ENCODE results near the gene LIN9. TPM values are rescaled to one million over a fixed set of nuclear protein-coding genes. Genes with fewer than 3 reads are reported as not detected.

LIN9 gene
- total and polyA plus RNA-seq, 2 of the 13 experiments (the other 11 are each of a cell fraction or from before 2014, with no cell fraction given), result 3.0 to 10.0 TPM

DNA sequence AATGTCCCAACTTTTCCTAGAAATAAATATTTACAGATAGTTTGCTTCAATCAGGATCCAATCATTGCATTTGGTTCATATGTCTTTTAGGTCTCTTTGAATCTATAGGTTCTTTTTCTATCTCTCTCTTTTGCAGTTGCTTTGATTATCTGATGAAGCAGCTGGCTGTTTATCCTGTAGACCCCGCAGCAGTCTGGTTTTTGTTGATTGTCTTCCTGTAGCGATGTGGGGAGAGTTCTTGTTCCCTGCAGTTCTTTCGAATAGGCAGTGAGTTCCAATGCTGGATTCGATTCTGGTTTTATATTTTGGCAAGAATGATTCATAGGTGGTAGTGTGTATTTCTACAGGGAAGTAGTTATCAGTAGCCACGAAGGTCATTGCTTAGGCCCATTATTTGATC is 92.9 kb downstream of the LIN9 start:
- Histone ChIP-seq H3K4me1 (ENCODE audit: insufficient read depth, low read length) (peaks cover 51% of the 10 kb centered on the region), H3K27me3 (ENCODE audit: control insufficient read depth in 1 of 2, insufficient read depth in 2 of 2, low read length in 2 of 2) (peaks cover 0 to 2% of the 10 kb centered on the region in 2 experiments; a peak in 3 of 5 replicates), H3K9me3 (ENCODE audit: low read length) (no peaks in the 10 kb centered on the region), H3K4me3 (replicated peaks in 1 of 3; ENCODE audit: insufficient read depth in 1 of 3, low read depth in 2 of 3, low read length in 3 of 3) (no peak overlapping the region), H3K9ac (ENCODE audit: insufficient read depth, low read depth, low read length) (no peak overlapping the region), H3K79me2 (ENCODE audit: insufficient read depth, low read length) (no peaks in the 10 kb centered on the region), H3K36me3 (replicated peaks in 1 of 2; ENCODE audit: control insufficient read depth in 1 of 2, insufficient read depth in 2 of 2, low read length in 2 of 2) (no peaks in the 10 kb centered on the region), H3K4me2 (ENCODE audit: low read depth, low read length) (no peak overlapping the region), H2AFZ (ENCODE audit: low read length) (no peak overlapping the region), H4K20me1 (ENCODE audit: insufficient read depth, low read length) (no peaks in the 10 kb centered on the region), H3K27ac (ENCODE audit: extremely low read length, insufficient read depth, low read length) (no peak overlapping the region)
- intact Hi-C loops (cut with micrococcal nuclease; ENCODE audit: unreplicated experiment), result no loop called here
- DNase-seq (ENCODE audit: low spot score) (no peak), FAIRE-seq (no peak), ATAC-seq (no peak)
- no TSS peak for BruUV-seq (replicated peaks)
- WGBS (ENCODE audit: low lambda C conversion rate), result 60% methylated on average over 5 of the region's 5 CpGs
- in situ Hi-C loops (cut with HindIII; ENCODE audit: extremely low pct_ligation_motif_present, low pct_unique_long_range_greater_than_20kb), result no loop called here
- ChIA-PET POLR2A (no interaction called here), CTCF (ENCODE audit: low intra/inter-chr PET ratio, low total read pairs) (no interaction called here)
- TF ChIP-seq, protein P1, sequence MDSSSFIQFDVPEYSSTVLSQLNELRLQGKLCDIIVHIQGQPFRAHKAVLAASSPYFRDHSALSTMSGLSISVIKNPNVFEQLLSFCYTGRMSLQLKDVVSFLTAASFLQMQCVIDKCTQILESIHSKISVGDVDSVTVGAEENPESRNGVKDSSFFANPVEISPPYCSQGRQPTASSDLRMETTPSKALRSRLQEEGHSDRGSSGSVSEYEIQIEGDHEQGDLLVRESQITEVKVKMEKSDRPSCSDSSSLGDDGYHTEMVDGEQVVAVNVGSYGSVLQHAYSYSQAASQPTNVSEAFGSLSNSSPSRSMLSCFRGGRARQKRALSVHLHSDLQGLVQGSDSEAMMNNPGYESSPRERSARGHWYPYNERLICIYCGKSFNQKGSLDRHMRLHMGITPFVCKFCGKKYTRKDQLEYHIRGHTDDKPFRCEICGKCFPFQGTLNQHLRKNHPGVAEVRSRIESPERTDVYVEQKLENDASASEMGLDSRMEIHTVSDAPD (CRISPR knock-in tag; IDR thresholded peaks at IDR 0.05), result no peak
- TF ChIP-seq FOSL2 (CRISPR knock-in tag; IDR thresholded peaks at IDR 0.05) (no peak), YEATS4 (CRISPR knock-in tag; IDR thresholded peaks at IDR 0.05; ENCODE audit: borderline replicate concordance) (no peak), MTF1 (CRISPR knock-in tag; IDR thresholded peaks at IDR 0.05) (no peak), CHD2 (IDR thresholded peaks at IDR 0.05; ENCODE audit: low read depth, low read length) (no peak), HDAC1 (CRISPR knock-in tag; IDR thresholded peaks at IDR 0.05) (no peak), ZNF350 (CRISPR knock-in tag; IDR thresholded peaks at IDR 0.05; ENCODE audit: borderline replicate concordance, low read depth) (no peak), MAFG (CRISPR knock-in tag; IDR thresholded peaks at IDR 0.05) (no peak), ZNF747 (CRISPR knock-in tag; IDR thresholded peaks at IDR 0.05; ENCODE audit: borderline replicate concordance) (no peak), ZNF121 (CRISPR knock-in tag; IDR thresholded peaks at IDR 0.05) (no peak), WIZ (CRISPR knock-in tag; IDR thresholded peaks at IDR 0.05) (no peak), PCBP1 (IDR thresholded peaks at IDR 0.05; ENCODE audit: borderline replicate concordance, low read depth, low read length) (no peak), ZNF547 (CRISPR knock-in tag; IDR thresholded peaks at IDR 0.05) (no peak)
- TF ChIP-seq, protein P2, sequence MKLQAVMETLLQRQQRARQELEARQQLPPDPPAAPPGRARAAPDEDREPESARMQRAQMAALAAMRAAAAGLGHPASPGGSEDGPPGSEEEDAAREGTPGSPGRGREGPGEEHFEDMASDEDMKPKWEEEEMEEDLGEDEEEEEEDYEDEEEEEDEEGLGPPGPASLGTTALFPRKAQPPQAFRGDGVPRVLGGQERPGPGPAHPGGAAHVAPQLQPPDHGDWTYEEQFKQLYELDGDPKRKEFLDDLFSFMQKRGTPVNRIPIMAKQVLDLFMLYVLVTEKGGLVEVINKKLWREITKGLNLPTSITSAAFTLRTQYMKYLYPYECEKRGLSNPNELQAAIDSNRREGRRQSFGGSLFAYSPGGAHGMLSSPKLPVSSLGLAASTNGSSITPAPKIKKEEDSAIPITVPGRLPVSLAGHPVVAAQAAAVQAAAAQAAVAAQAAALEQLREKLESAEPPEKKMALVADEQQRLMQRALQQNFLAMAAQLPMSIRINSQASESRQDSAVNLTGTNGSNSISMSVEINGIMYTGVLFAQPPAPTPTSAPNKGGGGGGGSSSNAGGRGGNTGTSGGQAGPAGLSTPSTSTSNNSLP (IDR thresholded peaks at IDR 0.05; ENCODE audit: low read depth, low read length), result no peak
- TF ChIP-seq, protein P3, sequence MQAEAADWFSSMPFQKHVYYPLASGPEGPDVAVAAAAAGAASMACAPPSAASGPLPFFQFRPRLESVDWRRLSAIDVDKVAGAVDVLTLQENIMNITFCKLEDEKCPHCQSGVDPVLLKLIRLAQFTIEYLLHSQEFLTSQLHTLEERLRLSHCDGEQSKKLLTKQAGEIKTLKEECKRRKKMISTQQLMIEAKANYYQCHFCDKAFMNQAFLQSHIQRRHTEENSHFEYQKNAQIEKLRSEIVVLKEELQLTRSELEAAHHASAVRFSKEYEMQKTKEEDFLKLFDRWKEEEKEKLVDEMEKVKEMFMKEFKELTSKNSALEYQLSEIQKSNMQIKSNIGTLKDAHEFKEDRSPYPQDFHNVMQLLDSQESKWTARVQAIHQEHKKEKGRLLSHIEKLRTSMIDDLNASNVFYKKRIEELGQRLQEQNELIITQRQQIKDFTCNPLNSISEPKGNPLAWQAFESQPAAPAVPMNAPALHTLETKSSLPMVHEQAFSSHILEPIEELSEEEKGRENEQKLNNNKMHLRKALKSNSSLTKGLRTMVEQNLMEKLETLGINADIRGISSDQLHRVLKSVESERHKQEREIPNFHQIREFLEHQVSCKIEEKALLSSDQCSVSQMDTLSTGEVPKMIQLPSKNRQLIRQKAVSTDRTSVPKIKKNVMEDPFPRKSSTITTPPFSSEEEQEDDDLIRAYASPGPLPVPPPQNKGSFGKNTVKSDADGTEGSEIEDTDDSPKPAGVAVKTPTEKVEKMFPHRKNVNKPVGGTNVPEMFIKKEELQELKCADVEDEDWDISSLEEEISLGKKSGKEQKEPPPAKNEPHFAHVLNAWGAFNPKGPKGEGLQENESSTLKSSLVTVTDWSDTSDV (CRISPR knock-in tag; IDR thresholded peaks at IDR 0.05), result no peak
- TF ChIP-seq, protein P4, sequence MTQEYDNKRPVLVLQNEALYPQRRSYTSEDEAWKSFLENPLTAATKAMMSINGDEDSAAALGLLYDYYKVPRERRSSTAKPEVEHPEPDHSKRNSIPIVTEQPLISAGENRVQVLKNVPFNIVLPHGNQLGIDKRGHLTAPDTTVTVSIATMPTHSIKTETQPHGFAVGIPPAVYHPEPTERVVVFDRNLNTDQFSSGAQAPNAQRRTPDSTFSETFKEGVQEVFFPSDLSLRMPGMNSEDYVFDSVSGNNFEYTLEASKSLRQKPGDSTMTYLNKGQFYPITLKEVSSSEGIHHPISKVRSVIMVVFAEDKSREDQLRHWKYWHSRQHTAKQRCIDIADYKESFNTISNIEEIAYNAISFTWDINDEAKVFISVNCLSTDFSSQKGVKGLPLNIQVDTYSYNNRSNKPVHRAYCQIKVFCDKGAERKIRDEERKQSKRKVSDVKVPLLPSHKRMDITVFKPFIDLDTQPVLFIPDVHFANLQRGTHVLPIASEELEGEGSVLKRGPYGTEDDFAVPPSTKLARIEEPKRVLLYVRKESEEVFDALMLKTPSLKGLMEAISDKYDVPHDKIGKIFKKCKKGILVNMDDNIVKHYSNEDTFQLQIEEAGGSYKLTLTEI (CRISPR knock-in tag; conservative IDR thresholded peaks at IDR 0.05), result no peak
- TF ChIP-seq, protein P5, sequence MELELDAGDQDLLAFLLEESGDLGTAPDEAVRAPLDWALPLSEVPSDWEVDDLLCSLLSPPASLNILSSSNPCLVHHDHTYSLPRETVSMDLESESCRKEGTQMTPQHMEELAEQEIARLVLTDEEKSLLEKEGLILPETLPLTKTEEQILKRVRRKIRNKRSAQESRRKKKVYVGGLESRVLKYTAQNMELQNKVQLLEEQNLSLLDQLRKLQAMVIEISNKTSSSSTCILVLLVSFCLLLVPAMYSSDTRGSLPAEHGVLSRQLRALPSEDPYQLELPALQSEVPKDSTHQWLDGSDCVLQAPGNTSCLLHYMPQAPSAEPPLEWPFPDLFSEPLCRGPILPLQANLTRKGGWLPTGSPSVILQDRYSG (CRISPR knock-in tag; IDR thresholded peaks at IDR 0.05), result no peak
